Heart right ventricle (tissue), 16 donors: ENCODE data around the gene ZNF827. TPM values are rescaled to one million over a fixed set of nuclear protein-coding genes. Genes with fewer than 3 reads are reported as not detected.
A peak's percentile ranks its signal among the peaks of the same experiment; 100 is the strongest.

Source experiments
- ATAC-seq, 8 donors: fragments of 200-7000 bp; cut with Tn5 transposase; one replicate each; pipeline ENCODE4 v1.9.1; 2020; ENCODE audit warnings: mild to moderate bottlenecking in 8 of 8, moderate library complexity in 8 of 8, moderate number of reproducible peaks in 1 of 8
- DNase-seq, 2 donors: peaks; one replicate each; pipeline ENCODE4 v3.0.0-alpha.2; 2020
- H3K27ac ChIP-seq, 10 donors: fragments of 200-600 bp; sonication (generic) in 2 of 10; one replicate each; pipeline versions ENCODE4 v1.5.0 to v1.8.0; 2020 to 2022; ENCODE audit warnings: mild to moderate bottlenecking in 3 of 10
- H3K27me3 ChIP-seq, 7 donors: fragments of 200-600 bp; one replicate each; pipeline ENCODE4 v1.8.0; 2021 to 2022; ENCODE audit warnings: mild to moderate bottlenecking in 2 of 7
- H3K36me3 ChIP-seq, 9 donors: fragments of 200-600 bp; sonication (generic) in 1 of 9; one replicate each; pipeline versions ENCODE4 v1.5.0 to v1.8.0; 2020 to 2022; ENCODE audit warnings: mild to moderate bottlenecking in 2 of 9
- H3K4me1 ChIP-seq, 9 donors: fragments of 200-600 bp; sonication (generic) in 1 of 9; one replicate each; pipeline versions ENCODE4 v1.5.0 to v1.8.0; 2020 to 2022; ENCODE audit warnings: mild to moderate bottlenecking in 4 of 9
- H3K4me3 ChIP-seq, 10 donors: fragments of 200-600 bp; sonication (generic) in 2 of 10; one replicate each; pipeline versions ENCODE4 v1.5.0 to v1.8.0; 2020 to 2022; ENCODE audit warnings: mild to moderate bottlenecking in 7 of 10, moderate library complexity in 2 of 10
- H3K9me3 ChIP-seq, 11 donors: fragments of 200-600 bp in 10 of 11; sonication (generic) in 2 of 11; one replicate each; pipeline versions ENCODE4 v1.5.0 to v1.8.0; 2013 to 2022; ENCODE audit warnings: mild to moderate bottlenecking in 2 of 11, control low read depth in 1 of 11, moderate library complexity in 1 of 11
- CTCF ChIP-seq, 9 donors: fragments of 200-600 bp; sonication (generic) in 2 of 9; IDR thresholded peaks; one replicate each; pipeline versions ENCODE4 v1.5.0 to v1.8.0; 2021 to 2022; ENCODE audit warnings: antibody characterized with exemption in 9 of 9, mild to moderate bottlenecking in 5 of 9, moderate library complexity in 1 of 9
- WGBS, 2 donors: extraction: QIAGEN DNeasy Blood & Tissue Kit; methylation state at CpG; one replicate each; pipeline ENCODE4 v1.1.7; 2013; ENCODE audit warnings: inconsistent platforms in 1 of 2; 5-methylcytosine and 5-hydroxymethylcytosine counted together
- intact Hi-C, 10 donors: fragments of 100-400 bp; cut with DNase I; formaldehyde crosslinking; loops; one replicate each; pipeline versions ENCODE4 v1.11.1 to v1.14.2; 2022
- polyA plus RNA-seq, 2 donors: library from polyadenylated mRNA; stranded (reverse); fragments of 200-250 nt; gene quantifications; one replicate each; pipeline ENCODE4 v1.2.3, GENCODE V29; 2013
- total RNA-seq, 10 donors: library from RNA; stranded (reverse); fragmentation: NEBNext Ultra II Directional in 3 of 10; extraction: Animal tissue kit (Norgen Biotek cat#: 25700) in 3 of 10; gene quantifications; one replicate each; pipeline versions ENCODE4 v1.2.1 to v1.2.4, GENCODE V29; 2021 to 2023
- donor health status: Arrhythmogenic right ventricular cardiomyopathy.
- donor health status: ischemic (EF 13 %, LVEDD 7.1; RV severe dilation, severe dysfunction).
- donor health status: healthy with polysubstance abuse.
- donor health status: DM: no; HTN: yes; CAD: no.
- donor health status: DM: no; HTN: no; CAD: no.
- donor health status: ischemic (EF 25% LVEDD 6.9; RV normal size, moderate dysfunction).
- donor health status: ischemic (EF 25% LVEDD 5.7; RV mildly dilated, moderate dysfunction).
- donor health status: healthy.
- donor health status: DM: yes; HTN: yes; CAD: no.
- donor health status: Ischemic cardiomyopathy.
- donor health status: ischemic (EF 35%, LVEDD 5.7; RV mildly dilated, moderate dysfunction).
- donor health status: nonischemic (EF 11% LVEDD 7.7; RV severe dilation, severe dysfunction).
- donor health status: DM: yes; HTN: yes; CAD: no.
- donor health status: PGD.
- donor health status: ischemic (EF 29% LVEDD 5.4; RV normal size, mild dysfunction).
- donor health status: nonischemic (EF 23%, LVEDD 6.1; RV moderate dilation, normal function).

Gene ZNF827
- total and polyA plus RNA-seq, 12 donors, result 3.8 to 33.9 (median 19.3) TPM

GRCh38 chr4:145860446-145860845 is 78.2 kb downstream of the ZNF827 start:
- ATAC-seq (no peak), DNase-seq (no peak)
- H3K4me3 ChIP-seq, result no peak overlapping the region
- no peak for TF ChIP-seq CTCF (IDR thresholded peaks at IDR 0.05)
- no peaks in the 10 kb centered on the region for H3K9me3 ChIP-seq
- peaks cover 0 to 24% (median 8%) of the 10 kb centered on the region in 9 donors for H3K4me1 ChIP-seq
- no peaks in the 10 kb centered on the region for H3K27me3 ChIP-seq
- no peak overlapping the region for H3K27ac ChIP-seq
- 43 to 55% methylated on average over 5 of the region's 5 CpGs for WGBS, 2 donors
- intact Hi-C loops, result no loop called here
- H3K36me3 ChIP-seq, result no peaks in the 10 kb centered on the region

GRCh38 chr4:145859926-145860325 is 78.7 kb downstream of the ZNF827 start:
- Histone ChIP-seq H3K4me3 (no peak overlapping the region), H3K27ac (no peak overlapping the region), H3K36me3 (no peaks in the 10 kb centered on the region), H3K27me3 (no peaks in the 10 kb centered on the region), H3K9me3 (no peaks in the 10 kb centered on the region), H3K4me1 (peaks cover 0 to 19% (median 8%) of the 10 kb centered on the region in 9 donors)
- WGBS, 2 donors, result 59 to 68% methylated on average over 3 of the region's 3 CpGs
- ATAC-seq (no peak), DNase-seq (no peak)
- no peak for TF ChIP-seq CTCF (IDR thresholded peaks at IDR 0.05)
- intact Hi-C loops, result no loop called here

GRCh38 chr4:145859426-145859825 is 79.2 kb downstream of the ZNF827 start:
- no peak for TF ChIP-seq CTCF (IDR thresholded peaks at IDR 0.05)
- intact Hi-C loops, result no loop called here
- Histone ChIP-seq H3K4me1 (peaks cover 0 to 17% (median 8%) of the 10 kb centered on the region in 9 donors), H3K27ac (no peak overlapping the region), H3K36me3 (no peaks in the 10 kb centered on the region), H3K27me3 (no peaks in the 10 kb centered on the region), H3K9me3 (no peaks in the 10 kb centered on the region), H3K4me3 (no peak overlapping the region)
- 43 to 54% methylated on average over 8 of the region's 8 CpGs for WGBS, 2 donors
- DNase-seq, result no peak
- no peak for ATAC-seq

GRCh38 chr4:145852256-145852839 is 86.3 kb downstream of the ZNF827 start:
- no peaks in the 10 kb centered on the region for H3K27me3 ChIP-seq
- peaks cover 0 to 22% (median 19%) of the 10 kb centered on the region in 9 donors for H3K4me1 ChIP-seq
- H3K36me3 ChIP-seq, result peaks cover 0 to 17% (median 0%) of the 10 kb centered on the region in 9 donors
- no peaks in the 10 kb centered on the region for H3K9me3 ChIP-seq
- no peak for DNase-seq
- WGBS, 2 donors, result 66% methylated on average over 3 of the region's 3 CpGs
- H3K27ac ChIP-seq, result peak overlapping the region in 1 of 10 donors; percentile 42
- no peak overlapping the region for H3K4me3 ChIP-seq
- intact Hi-C loops, result no loop called here
- no peak for TF ChIP-seq CTCF (IDR thresholded peaks at IDR 0.05)
- ATAC-seq, result peak in 6 of 8 donors; percentile 18 to 75 (median 38)
